Endothelial cell of umbilical vein (primary cell): Measurements from ENCODE around the gene FGF12.

Experiments used
- EZH2 ChIP-seq: IDR thresholded peaks from 2 replicates; pipeline ENCODE4 v1.6.1; 2012; ENCODE audit warnings: borderline replicate concordance, low read depth, mild to moderate bottlenecking, moderate library complexity, low read length, inconsistent platforms; ENCODE audit not compliant: severe bottlenecking
- FOS ChIP-seq: IDR thresholded peaks from 2 replicates; pipeline ENCODE4 v1.6.1; 2011; ENCODE audit warnings: mild to moderate bottlenecking, low read length, moderate library complexity, borderline replicate concordance; ENCODE audit not compliant: insufficient read depth
- JUN ChIP-seq: IDR thresholded peaks from 2 replicates; pipeline ENCODE4 v1.6.1; 2011; ENCODE audit warnings: borderline replicate concordance, low read depth; ENCODE audit not compliant: insufficient read length, insufficient read depth
- MAX ChIP-seq: IDR thresholded peaks from 2 replicates; pipeline ENCODE4 v1.6.1; 2011; ENCODE audit not compliant: insufficient read depth, insufficient read length
- MYC ChIP-seq: IDR thresholded peaks from one replicate; pipeline ENCODE4 v1.6.1; 2011; ENCODE audit warnings: mild to moderate bottlenecking, low read depth, low read length
- POLR2A ChIP-seq: IDR thresholded peaks from 2 replicates; pipeline ENCODE4 v1.6.1; 2012; ENCODE audit warnings: low read depth, mild to moderate bottlenecking, control low read depth, low read length
- POLR2AphosphoS5 ChIP-seq: IDR thresholded peaks from 2 replicates; pipeline ENCODE4 v1.6.1; 2012; ENCODE audit warnings: low read depth, mild to moderate bottlenecking, control low read depth, low read length, moderate library complexity; ENCODE audit not compliant: insufficient read depth
- TF ChIP-seq, protein P1 (sequence below), 2 donors: IDR thresholded peaks; 1 replicate in 1 of 2; 2 replicates in 1 of 2; pipeline ENCODE4 v1.5.1; 2011; ENCODE audit warnings: low read length in 2 of 2, mild to moderate bottlenecking in 2 of 2, moderate library complexity in 2 of 2, control low read depth in 1 of 2, inconsistent platforms in 1 of 2, low read depth in 1 of 2; ENCODE audit not compliant: insufficient read depth in 1 of 2; ENCODE audit errors: extremely low read depth in 1 of 2

DNA sequence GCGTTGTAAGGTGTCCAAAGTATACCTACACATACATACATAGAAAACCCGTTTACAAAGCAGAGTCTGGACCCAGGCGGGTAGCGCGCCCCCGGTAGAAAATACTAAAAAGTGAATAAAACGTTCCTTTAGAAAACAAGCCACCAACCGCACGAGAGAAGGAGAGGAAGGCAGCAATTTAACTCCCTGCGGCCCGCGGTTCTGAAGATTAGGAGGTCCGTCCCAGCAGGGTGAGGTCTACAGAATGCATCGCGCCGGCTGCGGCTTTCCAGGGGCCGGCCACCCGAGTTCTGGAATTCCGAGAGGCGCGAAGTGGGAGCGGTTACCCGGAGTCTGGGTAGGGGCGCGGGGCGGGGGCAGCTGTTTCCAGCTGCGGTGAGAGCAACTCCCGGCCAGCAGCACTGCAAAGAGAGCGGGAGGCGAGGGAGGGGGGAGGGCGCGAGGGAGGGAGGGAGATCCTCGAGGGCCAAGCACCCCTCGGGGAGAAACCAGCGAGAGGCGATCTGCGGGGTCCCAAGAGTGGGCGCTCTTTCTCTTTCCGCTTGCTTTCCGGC is 318.6 kb downstream of the FGF12 start:
- TF ChIP-seq, protein P1, sequence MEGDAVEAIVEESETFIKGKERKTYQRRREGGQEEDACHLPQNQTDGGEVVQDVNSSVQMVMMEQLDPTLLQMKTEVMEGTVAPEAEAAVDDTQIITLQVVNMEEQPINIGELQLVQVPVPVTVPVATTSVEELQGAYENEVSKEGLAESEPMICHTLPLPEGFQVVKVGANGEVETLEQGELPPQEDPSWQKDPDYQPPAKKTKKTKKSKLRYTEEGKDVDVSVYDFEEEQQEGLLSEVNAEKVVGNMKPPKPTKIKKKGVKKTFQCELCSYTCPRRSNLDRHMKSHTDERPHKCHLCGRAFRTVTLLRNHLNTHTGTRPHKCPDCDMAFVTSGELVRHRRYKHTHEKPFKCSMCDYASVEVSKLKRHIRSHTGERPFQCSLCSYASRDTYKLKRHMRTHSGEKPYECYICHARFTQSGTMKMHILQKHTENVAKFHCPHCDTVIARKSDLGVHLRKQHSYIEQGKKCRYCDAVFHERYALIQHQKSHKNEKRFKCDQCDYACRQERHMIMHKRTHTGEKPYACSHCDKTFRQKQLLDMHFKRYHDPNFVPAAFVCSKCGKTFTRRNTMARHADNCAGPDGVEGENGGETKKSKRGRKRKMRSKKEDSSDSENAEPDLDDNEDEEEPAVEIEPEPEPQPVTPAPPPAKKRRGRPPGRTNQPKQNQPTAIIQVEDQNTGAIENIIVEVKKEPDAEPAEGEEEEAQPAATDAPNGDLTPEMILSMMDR (IDR thresholded peaks at IDR 0.05; ENCODE audit: extremely low read depth in 1 of 2, insufficient read depth in 1 of 2, low read depth in 1 of 2, low read length in 2 of 2), result no peak
- TF ChIP-seq MAX (no peak), POLR2A (no peak), POLR2AphosphoS5 (no peak), EZH2 (peak; percentile 33), MYC (no peak), JUN (no peak), FOS (no peak)
